GM19397 (cell line): ENCODE measurements around the gene SPATA13.
"Not testable (repeated sequence)": the region's sequence is repeated elsewhere in the genome, so short reads cannot be mapped to it uniquely, and the experiment has no call there.

Source experiments
- ATAC-seq: cut with Tn5 transposase; IDR thresholded peaks from one replicate; pipeline ENCODE4 v1.9.1; 2021; ENCODE audit warnings: mild to moderate bottlenecking, moderate library complexity; ENCODE audit not compliant: unreplicated experiment

SPATA13 gene

GRCh38 chr13:24301434-24301833 is 140.9 kb downstream of the SPATA13 start:
- ATAC-seq = no peak

- ATAC-seq = no peak
Observed at GRCh38 chr13:24301911-24302310, 141.4 kb downstream of the SPATA13 start.

GRCh38 chr13:24304620-24305019 is 144.1 kb downstream of the SPATA13 start:
- no peak for ATAC-seq

- no peak for ATAC-seq
Observed at GRCh38 chr13:24306632-24307031, 146.1 kb downstream of the SPATA13 start.

- no peak for ATAC-seq
Observed at GRCh38 chr13:24307211-24308067, 146.9 kb downstream of the SPATA13 start.

GRCh38 chr13:24308068-24308445 is 147.5 kb downstream of the SPATA13 start:
- no peak for ATAC-seq

GRCh38 chr13:24308488-24309020 is 148.0 kb downstream of the SPATA13 start:
- no peak for ATAC-seq

- ATAC-seq = not testable (repeated sequence)
Observed at GRCh38 chr13:24309300-24309699, 148.8 kb downstream of the SPATA13 start, which contains the start of gene C1QTNF9. Gene C1QTNF9, plus strand, starts transcription at chr13:24309580. Its CDS starts 6,424 bp downstream, at chr13:24316004.

- no peak for ATAC-seq
Observed at GRCh38 chr13:24313439-24313838, 152.9 kb downstream of the SPATA13 start.

- ATAC-seq = not testable (repeated sequence)
Observed at GRCh38 chr13:24317835-24318234, 157.3 kb downstream of the SPATA13 start.

- not testable (repeated sequence) for ATAC-seq
Observed at GRCh38 chr13:24318878-24319277, 158.4 kb downstream of the SPATA13 start.

- ATAC-seq = not testable (repeated sequence)
Observed at GRCh38 chr13:24319641-24320040, 159.1 kb downstream of the SPATA13 start.

- ATAC-seq = not testable (repeated sequence)
Observed at GRCh38 chr13:24321416-24321815, 160.9 kb downstream of the SPATA13 start.

GRCh38 chr13:24322470-24322869 is 161.9 kb downstream of the SPATA13 start:
- not testable (repeated sequence) for ATAC-seq

- no peak for ATAC-seq
Observed at GRCh38 chr13:24323036-24323738, 162.7 kb downstream of the SPATA13 start.

- no peak for ATAC-seq
Observed at GRCh38 chr13:24323739-24324075, 163.2 kb downstream of the SPATA13 start.

- ATAC-seq = not testable (repeated sequence)
Observed at GRCh38 chr13:24327598-24327997, 167.1 kb downstream of the SPATA13 start.

GRCh38 chr13:24328145-24328544 is 167.6 kb downstream of the SPATA13 start:
- ATAC-seq = no peak

GRCh38 chr13:24338721-24339120 is 178.2 kb downstream of the SPATA13 start:
- no peak for ATAC-seq

GRCh38 chr13:24339937-24340607 is 179.6 kb downstream of the SPATA13 start:
- ATAC-seq = no peak

- no peak for ATAC-seq
Observed at GRCh38 chr13:24340608-24340955, 180.1 kb downstream of the SPATA13 start.
